Hematopoietic multipotent progenitor cell treated with erythropoietin and hydrocortisone succinate and interleukin-3 and kit ligand, for 4 days (in vitro differentiated cells): ENCODE results near the gene LPCAT2.
A peak's percentile ranks its signal among the peaks of the same experiment; 100 is the strongest.

ENCODE experiments used
- DNase-seq: peaks from one replicate; pipeline ENCODE4 v3.0.0-alpha.2; 2015

The LPCAT2 gene

DNA sequence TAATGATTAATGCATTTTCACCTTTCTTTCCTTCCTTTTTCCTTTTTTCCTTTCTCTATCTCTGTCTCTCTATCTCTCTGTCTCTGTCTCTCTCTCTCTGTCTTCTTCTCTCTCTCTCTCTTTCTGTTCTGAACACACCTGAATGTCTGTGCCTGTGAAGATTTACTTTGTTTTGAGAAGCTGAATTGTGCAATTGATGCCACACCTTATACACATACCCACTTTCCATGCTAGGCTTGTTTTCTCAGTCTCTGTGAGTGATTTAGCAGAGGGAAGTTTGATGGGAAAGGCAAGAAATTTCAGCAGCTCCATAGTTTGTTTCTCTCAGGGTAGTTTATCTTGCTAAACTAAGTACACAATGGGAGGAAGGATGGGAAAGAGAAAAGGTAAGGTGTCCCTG, 48.3 kb downstream of the LPCAT2 start:
- DNase-seq: no peak

GRCh38 chr16:55559233-55559632, 50.4 kb downstream of the LPCAT2 start:
- DNase-seq: no peak

DNA sequence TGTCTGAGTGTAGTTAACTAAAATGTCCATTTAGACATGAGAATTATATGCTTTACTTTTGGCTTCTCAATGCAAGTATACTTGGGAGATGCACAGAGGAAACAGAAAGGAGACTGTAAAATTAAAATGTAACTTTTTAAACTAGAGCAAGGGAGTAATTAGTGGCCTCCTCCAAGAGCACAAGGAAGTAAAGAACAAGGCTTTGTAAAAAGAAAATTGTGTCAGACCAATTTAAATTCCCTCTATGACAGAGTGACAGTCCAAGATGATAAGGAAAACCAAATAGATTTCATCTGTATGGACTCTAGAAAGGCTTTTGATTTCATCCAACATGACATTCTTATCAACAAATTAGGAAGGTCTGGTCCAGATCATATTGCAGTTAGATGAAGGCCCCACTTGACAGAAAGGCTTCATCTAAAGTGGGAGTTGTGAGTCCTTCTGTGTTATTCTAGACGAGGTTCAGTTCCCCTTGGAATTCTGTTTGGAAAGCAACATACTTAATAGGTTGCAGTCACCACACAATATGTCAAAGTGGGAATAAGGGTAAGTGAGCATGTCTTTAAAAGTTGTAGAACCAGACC, 51.2 kb downstream of the LPCAT2 start:
- DNase-seq: no peak

GRCh38 chr16:55561319-55561848, 52.5 kb downstream of the LPCAT2 start:
- no peak for DNase-seq

DNA sequence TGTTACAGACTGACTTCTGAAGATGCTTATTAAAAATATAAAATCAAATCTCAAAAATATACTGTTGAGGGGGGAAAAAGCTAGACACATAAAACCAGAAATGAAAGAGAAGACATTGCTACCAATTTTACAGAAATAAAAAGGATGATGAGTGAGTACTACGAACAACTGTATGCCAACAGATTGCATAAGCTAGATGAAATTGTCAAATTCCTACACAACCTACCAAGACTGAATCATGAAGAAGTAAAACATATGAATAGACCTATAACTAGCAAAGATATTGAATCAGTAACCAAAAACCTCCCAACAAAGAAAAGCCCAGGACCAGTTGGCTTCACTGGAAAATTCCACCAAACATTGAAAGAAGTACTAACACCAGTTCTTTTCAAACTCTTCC, 54.1 kb downstream of the LPCAT2 start:
- DNase-seq: no peak

- DNase-seq: no peak
These were observed 54.9 kb downstream of the LPCAT2 start for GRCh38 chr16:55563797-55564196.

DNA sequence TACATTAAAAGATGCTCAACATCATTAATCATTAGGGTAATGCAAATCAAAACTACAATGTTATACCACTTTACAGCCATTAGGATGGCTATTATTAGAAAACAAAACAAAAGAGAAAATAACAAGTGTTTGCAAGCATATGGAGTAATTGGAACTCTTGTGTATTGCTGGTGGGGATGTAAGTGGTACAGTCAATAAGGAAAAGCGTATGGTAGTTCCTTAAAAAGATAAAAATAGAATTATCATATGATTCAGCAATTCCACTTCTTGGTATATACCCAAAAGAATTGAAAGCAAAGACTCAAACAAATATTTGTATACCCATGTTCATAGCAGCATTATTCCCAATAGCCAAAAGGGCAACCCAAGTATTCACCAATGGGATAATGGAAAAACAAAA, 56.2 kb downstream of the LPCAT2 start:
- DNase-seq: no peak

DNA sequence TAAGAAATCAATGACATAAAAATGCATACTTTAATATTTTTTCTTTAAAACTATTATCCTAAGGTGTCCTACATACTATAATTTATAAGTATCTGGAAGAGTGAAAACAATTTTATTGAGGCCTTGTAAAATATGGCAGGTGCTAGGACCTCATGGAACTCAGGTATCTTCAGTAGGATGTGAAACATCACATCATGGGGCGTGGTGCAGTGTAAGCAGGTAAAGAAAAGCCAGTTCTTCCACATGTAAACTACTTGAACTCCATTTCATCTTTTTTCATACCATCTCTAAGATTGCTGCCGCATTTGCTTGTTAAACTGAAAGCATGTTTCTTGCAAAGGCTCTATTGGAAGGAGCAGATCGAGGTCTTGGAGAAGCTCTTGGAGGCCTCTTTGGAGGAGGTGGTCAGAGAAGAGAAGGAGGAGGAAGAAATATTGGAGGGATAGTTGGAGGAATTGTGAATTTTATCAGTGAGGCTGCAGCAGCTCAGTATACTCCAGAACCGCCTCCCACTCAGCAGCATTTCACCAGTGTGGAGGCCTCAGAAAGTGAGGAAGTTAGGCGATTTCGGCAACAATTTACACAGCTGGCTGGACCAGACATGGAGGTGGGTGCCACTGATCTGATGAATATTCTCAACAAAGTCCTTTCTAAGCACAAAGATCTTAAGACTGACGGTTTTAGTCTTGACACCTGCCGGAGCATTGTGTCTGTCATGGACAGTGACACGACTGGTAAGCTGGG, 57.7 kb downstream of the LPCAT2 start, which contains the start of gene CAPNS2:
Gene CAPNS2, plus strand, starts transcription at position 253 of the 744 bp plus-strand sequence. Its CDS starts 73 bp downstream, at position 326.
- no peak for DNase-seq

GRCh38 chr16:55567382-55567781, 58.5 kb downstream of the LPCAT2 start:
- peak; percentile 33 for DNase-seq

DNA sequence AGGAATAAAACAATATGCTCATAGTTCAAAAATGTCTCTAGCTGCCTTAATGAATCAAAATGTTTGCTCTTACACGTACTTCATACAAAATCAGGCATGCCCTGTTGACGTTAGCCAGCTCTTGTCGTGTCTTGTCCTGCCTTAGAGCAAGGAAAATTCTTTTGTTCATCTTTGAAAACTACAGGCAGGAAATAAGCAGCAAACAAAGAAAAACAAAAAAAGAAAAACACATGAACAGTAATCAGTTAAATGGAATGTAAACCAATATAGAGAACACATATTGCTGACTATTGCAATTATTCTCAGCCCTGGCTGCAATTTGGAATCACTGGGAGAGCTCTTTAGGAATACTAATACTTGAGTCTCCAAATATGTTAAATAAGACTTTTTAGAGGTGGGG, 59.3 kb downstream of the LPCAT2 start:
- no peak for DNase-seq

- DNase-seq: no peak
These were observed 60.2 kb downstream of the LPCAT2 start for GRCh38 chr16:55569025-55569424.

DNA sequence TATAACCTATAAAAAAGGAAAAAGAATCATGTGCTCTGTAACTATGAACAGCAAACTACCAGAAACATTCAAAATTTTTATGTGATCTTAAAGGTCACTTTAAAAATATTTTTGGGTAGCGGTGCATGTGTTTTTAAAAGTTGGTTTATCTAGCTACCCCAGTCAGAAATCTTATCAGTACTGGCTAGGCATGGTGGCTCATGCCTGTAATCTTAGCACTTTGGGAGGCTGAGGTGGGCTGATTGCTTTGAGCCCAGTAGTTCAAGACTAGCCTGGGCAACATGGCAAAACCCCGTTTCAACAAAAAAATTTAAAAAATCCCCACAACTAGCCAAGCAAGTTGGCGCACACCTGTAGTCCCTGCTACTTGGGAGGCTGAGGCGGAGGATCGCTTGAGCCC, 61.3 kb downstream of the LPCAT2 start:
- peak; percentile 43 for DNase-seq

DNA sequence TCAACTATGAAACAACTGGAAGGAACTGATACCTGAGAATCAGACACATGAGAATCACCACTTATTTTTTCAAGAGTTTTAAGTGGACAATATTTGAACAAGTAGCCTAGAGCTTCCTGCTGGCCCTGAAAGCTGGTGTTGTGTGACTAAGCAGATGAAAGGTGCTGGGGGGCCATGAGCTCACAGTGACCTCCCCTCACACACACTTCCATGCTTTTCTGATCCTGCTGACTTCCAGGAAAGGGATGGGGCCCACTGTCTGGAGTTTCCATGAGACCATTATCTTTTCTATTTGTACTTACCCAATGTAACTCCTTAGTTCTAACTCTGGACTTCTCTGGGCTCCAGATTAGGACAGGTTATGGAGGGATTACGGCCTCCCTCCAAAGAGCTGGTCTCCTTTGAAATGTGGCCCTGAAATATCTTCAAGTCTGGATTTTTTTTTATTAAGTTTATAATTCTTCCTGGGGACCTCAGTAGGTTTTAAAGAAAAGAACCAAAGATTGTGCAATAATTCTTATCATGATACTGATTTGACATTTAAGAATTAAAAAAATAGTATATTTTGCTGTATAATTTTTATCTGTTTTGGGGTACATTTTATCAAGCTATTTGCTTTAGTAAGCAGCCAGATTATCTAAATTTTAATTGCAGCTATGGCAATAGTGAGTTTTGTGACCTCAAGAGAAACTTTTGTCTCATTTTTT, 62.5 kb downstream of the LPCAT2 start:
- no peak for DNase-seq

DNA sequence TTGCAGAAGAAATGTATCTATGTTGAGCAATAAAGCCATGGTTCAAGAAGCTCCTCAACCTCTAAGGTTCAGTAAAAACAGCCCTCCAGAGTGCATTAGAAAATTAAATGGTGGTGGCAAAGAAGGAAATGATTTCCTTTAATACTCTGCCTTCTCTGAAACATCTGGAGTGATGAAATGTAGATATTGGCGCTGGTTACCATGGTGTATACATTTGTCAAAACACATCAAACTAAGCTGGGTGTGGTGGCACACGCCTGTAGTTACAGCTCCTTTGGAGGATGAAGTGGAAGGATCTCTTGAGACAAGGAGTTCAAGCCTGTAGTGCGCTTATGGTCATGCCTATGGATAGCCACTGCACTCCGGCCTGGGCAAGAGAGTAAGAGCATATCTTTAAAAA, 63.6 kb downstream of the LPCAT2 start:
- DNase-seq: peak; percentile 24

- DNase-seq: peak; percentile 36
These were observed 65.9 kb downstream of the LPCAT2 start for GRCh38 chr16:55574811-55575210.

DNA sequence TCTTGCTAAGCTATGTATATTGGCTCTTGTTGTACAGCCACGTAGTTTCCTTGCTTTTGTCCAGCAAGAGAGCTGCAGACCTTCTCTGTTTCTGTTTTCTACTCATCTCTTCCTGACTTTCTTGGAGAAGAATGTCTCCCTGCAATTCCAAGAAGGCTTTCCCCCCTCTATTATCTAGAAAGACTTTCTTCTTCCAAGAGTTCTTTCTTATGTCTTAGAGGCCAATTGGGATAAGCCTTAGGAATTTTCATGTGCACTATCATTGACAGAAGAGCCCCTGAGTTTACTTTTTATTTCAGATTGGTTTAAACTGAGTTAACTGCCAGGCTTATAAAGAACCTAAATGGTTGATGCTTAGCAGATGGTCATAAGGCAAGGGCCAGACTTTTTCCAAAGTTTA, 66.6 kb downstream of the LPCAT2 start:
- DNase-seq: no peak

- DNase-seq: no peak
These were observed 67.5 kb downstream of the LPCAT2 start for GRCh38 chr16:55576384-55576783.

GRCh38 chr16:55577887-55578286, 69.0 kb downstream of the LPCAT2 start:
- peak; percentile 31 for DNase-seq

- DNase-seq: no peak
These were observed 76.8 kb downstream of the LPCAT2 start for GRCh38 chr16:55585631-55586030.

- peak; percentile 19 for DNase-seq
These were observed 79.9 kb downstream of the LPCAT2 start for GRCh38 chr16:55588799-55589198.

DNA sequence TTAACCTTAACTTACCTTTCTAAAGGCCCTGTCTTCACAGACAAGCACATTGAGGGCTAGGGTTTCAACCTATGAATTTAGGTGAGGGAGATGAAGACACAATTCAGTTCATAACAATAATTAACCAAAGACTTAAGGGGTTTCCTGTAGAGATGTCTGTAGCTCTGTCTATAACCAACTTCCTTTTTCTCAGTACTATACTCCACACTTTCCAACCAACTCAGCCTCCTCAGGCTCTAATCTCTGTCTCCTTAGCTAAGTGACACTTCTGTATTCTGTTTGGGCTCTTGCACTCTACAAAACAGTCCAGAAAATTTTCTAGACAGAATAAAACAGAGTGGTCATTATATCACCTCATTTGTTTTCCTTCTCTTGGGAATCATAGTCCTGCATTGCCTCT, 83.4 kb downstream of the LPCAT2 start:
- DNase-seq: peak; percentile 69

DNA sequence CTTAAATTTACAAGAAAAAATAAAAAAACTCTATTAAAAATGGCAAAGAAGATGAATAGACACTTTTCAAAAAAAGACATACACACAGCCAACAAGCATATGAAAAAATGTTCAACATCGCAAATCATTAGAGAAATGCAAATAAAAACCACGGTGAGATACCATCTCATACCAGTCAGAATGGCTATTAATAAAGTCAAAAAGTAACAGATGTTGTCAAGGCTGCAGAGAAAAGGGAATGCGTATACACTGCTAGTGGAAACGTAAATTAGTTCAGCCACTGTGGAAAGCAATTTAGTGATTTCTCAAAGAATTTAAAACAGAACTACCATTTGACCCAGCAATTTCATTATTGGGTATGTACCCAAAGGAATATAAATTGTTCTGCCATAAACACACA, 89.1 kb downstream of the LPCAT2 start:
- DNase-seq: no peak

GRCh38 chr16:55605754-55606336, 97.0 kb downstream of the LPCAT2 start:
- DNase-seq: no peak
